Tibial nerve (tissue), 4 donors: ENCODE data around the gene ANKRD31.

Experiments
- EP300 ChIP-seq, 2 donors: sonication (generic); formaldehyde crosslinking; IDR thresholded peaks; one replicate each; pipeline ENCODE4 v1.6.1; 2017; ENCODE audit warnings: antibody characterized with exemption in 2 of 2, mild to moderate bottlenecking in 1 of 2
- TF ChIP-seq, protein P1 (sequence below), 5 experiments: fragments of 200-600 bp in 3 of 5; fragments of 450-650 bp in 2 of 5; sonication (generic) in 3 of 5; IDR thresholded peaks; one replicate each; pipeline ENCODE4 v1.5.1; 2016 to 2019; ENCODE audit warnings: antibody characterized with exemption in 5 of 5, mild to moderate bottlenecking in 3 of 5, moderate library complexity in 2 of 5

DNA sequence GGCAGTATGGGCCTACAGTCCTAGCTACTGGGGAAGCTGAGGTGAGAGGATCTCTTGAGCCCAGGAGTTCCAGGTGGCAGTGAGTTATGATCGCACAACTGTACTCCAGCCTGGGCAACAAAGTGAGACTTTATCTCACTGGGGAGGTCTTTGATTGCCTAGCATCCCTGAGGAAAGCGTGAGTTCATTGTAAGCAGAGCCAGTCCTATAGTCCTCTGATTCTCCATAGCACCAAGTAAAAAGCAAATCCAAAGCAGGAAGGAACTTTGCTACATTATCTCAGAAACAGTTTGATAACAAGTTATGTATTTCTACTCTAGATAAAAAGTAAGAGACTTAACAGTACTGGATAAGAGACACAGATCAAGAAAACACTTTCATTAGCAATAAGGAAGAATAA is 37.6 kb downstream of the ANKRD31 start:
- no peak for TF ChIP-seq EP300 (IDR thresholded peaks at IDR 0.05)
- TF ChIP-seq, protein P1, sequence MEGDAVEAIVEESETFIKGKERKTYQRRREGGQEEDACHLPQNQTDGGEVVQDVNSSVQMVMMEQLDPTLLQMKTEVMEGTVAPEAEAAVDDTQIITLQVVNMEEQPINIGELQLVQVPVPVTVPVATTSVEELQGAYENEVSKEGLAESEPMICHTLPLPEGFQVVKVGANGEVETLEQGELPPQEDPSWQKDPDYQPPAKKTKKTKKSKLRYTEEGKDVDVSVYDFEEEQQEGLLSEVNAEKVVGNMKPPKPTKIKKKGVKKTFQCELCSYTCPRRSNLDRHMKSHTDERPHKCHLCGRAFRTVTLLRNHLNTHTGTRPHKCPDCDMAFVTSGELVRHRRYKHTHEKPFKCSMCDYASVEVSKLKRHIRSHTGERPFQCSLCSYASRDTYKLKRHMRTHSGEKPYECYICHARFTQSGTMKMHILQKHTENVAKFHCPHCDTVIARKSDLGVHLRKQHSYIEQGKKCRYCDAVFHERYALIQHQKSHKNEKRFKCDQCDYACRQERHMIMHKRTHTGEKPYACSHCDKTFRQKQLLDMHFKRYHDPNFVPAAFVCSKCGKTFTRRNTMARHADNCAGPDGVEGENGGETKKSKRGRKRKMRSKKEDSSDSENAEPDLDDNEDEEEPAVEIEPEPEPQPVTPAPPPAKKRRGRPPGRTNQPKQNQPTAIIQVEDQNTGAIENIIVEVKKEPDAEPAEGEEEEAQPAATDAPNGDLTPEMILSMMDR (IDR thresholded peaks at IDR 0.05): no peak
